Measurements from ENCODE around the gene IL12RB1. TPM values are rescaled to one million over a fixed set of nuclear protein-coding genes. Genes with fewer than 3 reads are reported as not detected.

IL12RB1 gene
- total RNA-seq, 1 experiment from 2014 or later = 0.36 TPM

- in situ Hi-C loops (cut with HindIII; ENCODE audit: low pct_unique_long_range_greater_than_20kb, low sequenced_read_pairs) = no loop called here
- Histone ChIP-seq H3K27me3 (ENCODE audit: control insufficient read depth, insufficient read depth, low read length) (no peaks in the 10 kb centered on the region), H3K27ac (ENCODE audit: low read length) (no peak overlapping the region), H3K4me3 (ENCODE audit: low read depth in 2 of 2, low read length in 2 of 2) (no peak overlapping the region), H3K36me3 (ENCODE audit: control insufficient read depth, insufficient read depth, low read length) (no peaks in the 10 kb centered on the region), H3K9me3 (ENCODE audit: control insufficient read depth, insufficient read depth, low read depth, low read length) (no peaks in the 10 kb centered on the region), H3K4me1 (ENCODE audit: control insufficient read depth, insufficient read depth, low read length) (peaks cover 12% of the 10 kb centered on the region)
- ChIA-PET POLR2A (no interaction called here), CTCF (no interaction called here)
- intact Hi-C loops (cut with micrococcal nuclease; ENCODE audit: unreplicated experiment) = loop anchor here (10.0 kb wide), 1 partner anchor 50 kb away; no protein-coding TSS in a partner anchor
- ATAC-seq (no peak), DNase-seq (ENCODE audit: low read depth, low spot score) (no peak)
- no TSS peak for BruUV-seq (replicated peaks)
- TF ChIP-seq SIN3A (IDR thresholded peaks at IDR 0.05; ENCODE audit: borderline replicate concordance, insufficient read depth, low read depth, low read length) (no peak), POLR2AphosphoS5 (IDR thresholded peaks at IDR 0.05; ENCODE audit: low read depth, low read length) (no peak), CTCF (IDR thresholded peaks at IDR 0.05) (no peak), TCF7L2 (IDR thresholded peaks at IDR 0.05; ENCODE audit: low read depth, low read length) (no peak), REST (IDR thresholded peaks at IDR 0.05; ENCODE audit: insufficient read depth in 1 of 2, low read depth in 2 of 2, low read length in 1 of 2) (no peak)
These were observed 27.7 kb upstream of the IL12RB1 start for GRCh38 chr19:18114483-18114882.

- Histone ChIP-seq H3K36me3 (ENCODE audit: control insufficient read depth, insufficient read depth, low read length) (no peaks in the 10 kb centered on the region), H3K27me3 (ENCODE audit: control insufficient read depth, insufficient read depth, low read length) (no peaks in the 10 kb centered on the region), H3K27ac (ENCODE audit: low read length) (no peak overlapping the region), H3K4me3 (ENCODE audit: low read depth in 2 of 2, low read length in 2 of 2) (no peak overlapping the region), H3K9me3 (ENCODE audit: control insufficient read depth, insufficient read depth, low read depth, low read length) (no peaks in the 10 kb centered on the region), H3K4me1 (ENCODE audit: control insufficient read depth, insufficient read depth, low read length) (peaks cover 9% of the 10 kb centered on the region)
- DNase-seq (ENCODE audit: low read depth, low spot score) (no peak), ATAC-seq (no peak)
- ChIA-PET CTCF (interaction anchor here (0.7 kb wide), 2 partner anchors 179 to 180 kb away, joined by 3 to 7 read pairs; no protein-coding TSS in a partner anchor), POLR2A (no interaction called here)
- TF ChIP-seq CTCF (IDR thresholded peaks at IDR 0.05) (no peak), REST (IDR thresholded peaks at IDR 0.05; ENCODE audit: insufficient read depth in 1 of 2, low read depth in 2 of 2, low read length in 1 of 2) (no peak)
- no TSS peak for BruUV-seq (replicated peaks)
- intact Hi-C loops (cut with micrococcal nuclease; ENCODE audit: unreplicated experiment) (loop anchor here (10.0 kb wide), 1 partner anchor 51 kb away; no protein-coding TSS in a partner anchor), in situ Hi-C loops (cut with HindIII; ENCODE audit: low pct_unique_long_range_greater_than_20kb, low sequenced_read_pairs) (no loop called here)
These were observed 27.1 kb upstream of the IL12RB1 start for GRCh38 chr19:18113827-18114226.
